ENCODE results near the gene JMJD4.
"Not testable (repeated sequence)": the region's sequence is repeated elsewhere in the genome, so short reads cannot be mapped to it uniquely, and the experiment has no call there.

The JMJD4 gene

DNA sequence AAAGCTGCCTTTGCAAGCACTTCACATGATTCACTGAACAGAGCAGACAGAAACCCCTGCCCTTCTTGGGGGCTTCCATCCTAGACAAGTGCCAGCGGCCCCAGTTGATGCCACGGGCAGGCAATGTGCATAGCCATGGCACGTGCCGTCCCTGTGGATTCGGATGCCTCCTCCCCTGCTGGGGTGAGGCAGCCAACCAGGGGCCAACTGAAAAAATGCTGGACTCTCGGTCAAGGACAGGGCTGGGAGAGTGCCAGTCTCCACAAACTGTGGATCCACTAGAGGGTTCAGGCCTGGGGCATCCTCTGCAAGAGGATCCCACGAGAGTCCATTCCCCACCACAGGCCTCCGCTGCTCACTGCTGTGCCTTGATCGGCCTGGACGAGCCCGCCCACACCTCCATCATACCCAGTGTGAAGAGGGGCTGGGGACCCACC, 3.8 kb downstream of the JMJD4 start:
- FAIRE-seq, result no peak

DNA sequence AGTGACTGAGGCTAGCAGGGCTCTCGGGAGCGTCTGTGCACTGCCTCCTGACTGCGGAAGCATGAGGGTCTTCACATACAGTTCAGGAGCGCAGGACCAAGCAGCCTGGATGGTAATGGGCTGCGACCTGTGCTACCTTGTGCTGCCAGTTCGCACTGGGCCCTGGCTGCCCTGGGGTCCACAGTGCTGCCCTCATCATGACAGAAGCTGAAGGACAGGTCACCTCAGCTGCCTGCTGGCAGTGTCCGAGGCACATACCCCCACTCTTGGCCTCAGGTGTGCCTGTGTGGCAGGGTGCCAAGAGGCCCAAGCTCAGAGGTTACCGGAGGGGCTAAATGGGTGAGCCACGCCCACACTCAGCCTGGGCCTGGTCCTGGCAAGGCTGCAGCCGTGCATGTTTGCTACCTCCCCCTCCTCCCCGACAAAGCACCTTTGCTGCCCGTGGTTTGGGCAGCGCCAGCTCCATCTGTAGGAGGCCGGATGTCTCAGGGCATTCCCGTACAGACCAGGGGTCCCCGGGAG, 4.4 kb downstream of the JMJD4 start:
- FAIRE-seq, result no peak

DNA sequence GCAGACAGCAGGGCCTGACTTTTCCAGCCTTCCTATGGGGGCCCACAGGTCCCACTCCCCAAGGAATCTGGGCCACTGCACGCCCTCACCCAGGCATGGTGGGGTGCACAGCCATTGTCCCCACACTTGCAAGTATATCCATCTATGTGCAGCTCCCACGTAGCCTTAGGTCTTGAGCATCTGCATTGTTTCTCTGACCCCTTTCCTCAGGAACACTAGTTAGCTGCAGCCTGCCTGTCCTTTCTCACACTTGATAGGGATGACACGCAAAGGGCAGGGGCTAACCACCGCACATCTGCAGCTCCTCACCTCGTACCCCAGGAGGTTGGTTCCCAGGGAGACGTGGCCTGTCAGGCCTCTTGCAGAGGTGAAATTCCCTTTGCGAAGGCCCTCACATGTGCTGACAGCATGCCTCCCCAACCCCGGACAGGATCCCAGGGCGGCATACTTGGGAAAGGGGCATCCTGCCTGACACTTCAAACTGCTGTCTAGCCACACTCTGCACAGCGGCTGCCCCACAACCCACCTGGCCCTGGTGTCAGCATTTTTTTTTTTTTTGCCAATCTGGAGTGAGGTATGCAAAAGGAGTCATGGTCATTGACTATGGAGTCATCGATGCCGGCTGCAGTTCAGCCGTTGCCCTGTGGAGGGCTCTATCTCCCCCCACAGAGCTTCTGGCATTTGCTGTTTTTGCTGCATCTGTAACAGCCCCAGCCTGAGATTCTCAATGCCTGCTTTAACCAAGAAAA, 5.0 kb downstream of the JMJD4 start:
- FAIRE-seq, result no peak

DNA sequence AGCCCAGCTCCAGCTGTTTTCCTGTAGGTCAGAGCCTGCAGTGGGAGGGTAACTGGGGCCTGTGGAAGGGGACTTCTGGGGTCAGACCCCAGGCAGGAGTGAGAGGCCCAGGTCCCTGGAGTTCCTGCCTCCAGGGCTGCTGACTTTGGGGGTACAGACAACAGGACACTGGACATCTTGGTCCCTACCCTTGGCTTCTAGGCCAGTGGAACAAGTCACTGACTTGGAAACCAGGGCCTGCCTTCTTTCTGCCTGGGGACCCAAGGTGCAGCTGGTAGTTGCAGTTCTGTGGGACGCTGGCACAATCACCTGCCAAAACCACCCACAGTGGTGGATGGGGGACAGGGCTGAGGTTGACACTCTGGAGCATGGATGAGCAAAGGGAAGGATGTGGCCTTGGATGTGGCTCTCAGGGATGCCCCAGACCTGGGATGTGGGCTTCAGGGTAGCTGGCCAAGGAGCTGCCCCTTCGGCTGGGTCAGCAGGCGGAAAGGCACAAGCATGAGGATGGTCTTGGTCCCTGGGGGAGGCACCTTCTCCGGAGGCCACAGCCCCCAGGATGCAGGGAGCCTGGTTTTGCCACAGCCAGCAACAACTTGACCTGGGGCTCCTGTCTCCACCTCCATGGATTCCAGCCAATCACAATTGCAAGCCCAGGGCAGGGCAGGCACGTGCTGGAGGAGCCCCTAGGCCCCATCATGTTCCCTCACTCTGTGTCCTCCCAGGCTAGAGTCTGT, 5.8 kb downstream of the JMJD4 start:
- no peak for FAIRE-seq

DNA sequence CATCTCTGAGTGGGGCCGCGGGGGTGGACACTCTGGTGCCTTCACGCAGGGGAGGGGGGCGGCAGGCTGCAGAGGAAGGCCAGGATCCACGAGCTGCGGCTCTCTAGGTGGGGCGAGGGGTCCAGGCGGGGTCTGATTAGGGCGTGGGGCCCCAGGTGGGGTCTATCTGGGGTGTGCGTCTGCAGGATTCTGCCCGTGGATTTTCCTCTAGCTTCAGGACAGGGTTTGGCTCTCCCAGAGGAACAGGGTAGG, 6.3 kb downstream of the JMJD4 start:
- FAIRE-seq, result no peak

DNA sequence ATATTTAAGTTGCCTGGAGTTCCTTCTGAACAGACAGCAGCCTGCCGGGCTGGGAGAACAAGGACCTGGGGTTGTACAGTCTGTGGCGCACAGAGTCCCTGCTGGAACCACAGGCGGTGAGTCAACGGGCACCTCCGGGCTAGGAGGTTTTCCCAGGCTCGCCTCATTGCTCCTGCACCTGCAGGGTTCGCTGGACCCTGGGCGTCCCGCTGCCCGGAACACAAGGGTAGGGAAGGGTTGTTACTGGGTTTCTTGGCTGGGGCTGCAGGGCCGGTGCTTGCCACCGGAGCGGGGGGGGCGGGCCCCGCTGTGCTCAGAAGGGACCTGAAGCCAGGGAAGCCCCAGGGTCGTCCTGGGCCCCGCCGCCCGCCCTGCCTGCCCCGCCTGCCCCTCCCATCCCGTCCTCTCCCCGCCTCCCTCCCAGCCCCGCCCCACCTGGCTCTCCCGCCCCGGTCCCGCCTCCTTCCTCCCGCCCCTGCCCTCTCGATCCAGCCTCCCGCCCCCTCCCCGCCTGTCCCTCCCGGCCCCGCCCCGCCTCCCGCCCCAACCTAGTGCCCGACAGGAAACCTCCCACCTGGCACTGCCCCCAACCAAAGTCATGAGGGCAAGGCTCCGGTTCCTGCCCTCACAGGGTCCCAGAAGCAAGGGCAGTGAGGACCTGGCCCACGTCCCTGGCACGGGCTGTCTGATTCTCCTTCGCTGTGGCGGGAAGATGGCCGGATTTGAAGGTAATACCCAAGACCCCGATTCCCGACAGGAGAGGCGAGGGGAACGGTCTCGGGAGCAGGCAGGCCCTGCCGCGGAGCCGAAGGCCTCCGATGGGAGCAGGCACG, 6.8 kb downstream of the JMJD4 start:
- no peak for FAIRE-seq

DNA sequence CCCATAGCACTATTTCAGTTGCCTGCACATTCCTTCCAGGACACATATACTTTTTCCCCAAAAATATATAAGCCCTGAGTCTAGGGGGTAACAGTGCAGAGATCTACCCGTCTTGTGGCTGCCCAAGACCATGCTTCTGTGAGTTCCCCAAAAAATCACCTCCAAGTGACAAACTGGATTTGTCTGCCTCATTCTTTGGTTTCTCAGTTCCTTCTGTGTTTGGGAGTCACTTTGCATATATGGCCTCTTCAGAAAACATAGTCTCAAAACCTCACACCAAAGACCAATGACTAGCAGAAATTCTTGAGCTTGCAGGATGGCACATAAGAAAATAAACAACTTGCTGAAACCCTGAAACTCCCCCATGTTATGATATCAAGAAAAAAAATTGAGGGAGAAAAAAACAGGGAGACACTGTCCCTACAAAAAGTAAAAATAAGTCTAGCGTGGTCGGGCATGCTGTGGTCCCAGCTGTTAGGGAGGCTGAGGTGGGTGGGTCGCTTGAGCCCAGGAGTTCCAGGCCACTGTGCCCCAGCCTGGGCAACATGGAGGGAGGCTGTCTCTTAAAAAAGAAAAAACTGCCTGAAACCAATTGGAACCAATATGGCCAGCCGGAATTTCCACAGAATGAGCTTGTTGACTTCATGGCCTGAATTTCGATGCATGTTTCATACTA, 8.0 kb downstream of the JMJD4 start:
- FAIRE-seq, result no peak

DNA sequence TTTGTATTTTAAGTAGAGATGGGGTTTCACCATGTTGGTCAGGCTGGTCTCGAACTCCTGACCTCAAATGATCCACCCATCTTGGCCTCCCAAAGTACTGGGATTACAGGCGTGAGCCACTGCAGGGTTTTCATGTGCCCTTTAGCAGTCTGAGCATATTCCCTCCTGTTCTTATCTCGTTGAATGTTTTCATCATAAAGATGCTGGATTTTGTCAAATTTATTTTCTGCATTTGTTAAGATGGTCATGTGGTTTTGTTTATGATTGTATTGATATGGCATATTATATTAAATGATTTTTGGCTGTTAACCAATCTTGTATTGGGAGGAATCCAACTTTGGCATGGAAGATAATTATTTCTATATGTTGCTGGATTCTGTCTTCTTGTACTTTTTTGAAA, 8.8 kb downstream of the JMJD4 start:
- no peak for FAIRE-seq

DNA sequence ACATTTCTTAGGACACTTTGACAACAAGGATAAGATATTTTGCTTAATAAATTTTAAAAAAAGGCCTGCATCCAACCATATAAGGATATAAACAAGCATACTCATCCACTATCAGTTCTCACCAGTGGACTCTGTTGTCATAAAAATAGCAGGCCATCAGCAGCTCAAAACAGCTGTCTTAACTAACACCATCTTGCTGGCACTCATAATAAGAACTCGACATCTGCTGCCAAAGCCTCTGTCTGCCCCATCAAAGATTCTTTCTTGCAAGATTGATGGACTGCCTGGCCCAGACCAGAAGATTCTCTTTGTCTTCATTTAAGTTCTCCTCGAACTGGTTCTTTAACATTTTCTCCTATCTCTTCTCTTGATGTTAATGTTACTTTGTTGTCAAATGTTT, 10.1 kb downstream of the JMJD4 start:
- no peak for FAIRE-seq

DNA sequence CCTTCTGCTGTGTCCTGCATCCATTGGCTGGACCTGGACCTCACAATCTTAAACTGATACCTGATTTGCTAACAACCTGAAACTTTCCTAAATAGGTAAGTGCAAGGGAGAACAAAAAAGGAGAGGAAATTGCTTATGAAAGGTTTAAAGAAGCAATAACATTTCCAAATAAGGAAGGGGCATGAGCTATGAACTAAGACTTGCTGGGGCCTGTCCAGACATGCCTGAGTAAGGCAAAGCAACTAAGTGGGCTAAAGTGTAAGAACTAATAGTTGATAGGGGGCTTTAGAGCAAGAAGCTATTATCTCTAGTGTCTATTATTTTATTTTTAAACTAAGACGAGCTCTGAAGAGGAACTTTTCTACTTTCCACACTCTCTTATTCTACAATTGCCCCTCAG, 11.6 kb downstream of the JMJD4 start:
- no peak for FAIRE-seq

DNA sequence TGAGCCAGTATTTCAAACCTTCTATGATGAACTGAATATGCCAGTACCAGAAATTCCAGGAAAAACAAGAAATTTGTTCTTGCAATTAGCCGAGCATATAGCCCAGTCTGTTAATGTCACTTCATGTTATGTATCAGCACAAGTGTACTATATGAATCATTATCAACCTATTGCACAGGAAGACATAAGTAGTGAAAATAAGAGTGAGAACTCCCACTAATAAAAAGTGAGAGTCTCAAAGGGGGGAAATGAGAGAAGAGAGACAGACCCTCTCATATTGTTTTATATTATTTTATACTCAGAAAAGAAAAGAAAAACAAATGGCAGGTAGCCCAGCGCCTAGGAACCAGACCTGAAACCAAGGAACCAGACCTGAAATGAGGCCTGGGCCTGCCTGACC, 16.2 kb downstream of the JMJD4 start:
- FAIRE-seq, result no peak

DNA sequence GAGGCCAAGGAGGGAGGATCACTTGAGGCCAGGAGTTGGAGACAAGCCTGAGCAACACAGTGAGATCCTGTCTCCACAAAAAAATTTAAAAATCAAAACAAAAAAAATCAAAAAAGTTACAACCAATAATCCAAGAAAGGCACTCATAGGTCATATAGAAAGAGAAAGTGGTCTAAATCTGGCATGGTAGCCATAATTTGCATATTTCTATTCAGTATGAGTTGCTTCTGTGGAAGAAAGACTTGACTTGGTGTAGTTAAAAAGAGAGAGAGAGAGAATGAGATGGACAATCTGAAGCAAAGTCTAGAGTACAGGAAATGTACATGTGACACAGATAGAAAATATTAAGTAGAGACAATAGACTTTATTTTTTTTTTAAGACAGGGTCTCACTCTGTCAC, 22.5 kb downstream of the JMJD4 start:
- no peak for FAIRE-seq

DNA sequence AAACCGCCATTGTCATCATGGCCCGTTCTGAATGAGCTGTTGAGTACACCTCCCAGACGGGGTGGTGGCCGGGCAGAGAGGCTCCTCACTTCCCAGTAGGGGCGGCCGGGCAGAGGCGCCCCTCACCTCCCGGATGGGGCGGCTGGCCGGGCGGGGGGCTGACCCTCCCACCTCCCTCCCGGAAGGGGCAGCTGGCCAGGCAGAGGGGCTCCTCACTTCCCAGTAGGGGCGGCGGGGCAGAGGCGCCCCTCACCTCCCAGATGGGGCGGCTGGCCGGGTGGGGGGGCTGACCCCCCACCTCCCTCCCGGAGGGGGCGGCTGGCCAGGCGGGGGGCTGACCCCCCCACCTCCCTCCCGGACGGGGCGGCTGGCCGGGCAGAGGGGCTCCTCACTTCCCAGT, 24.6 kb downstream of the JMJD4 start:
- FAIRE-seq, result not testable (repeated sequence)

DNA sequence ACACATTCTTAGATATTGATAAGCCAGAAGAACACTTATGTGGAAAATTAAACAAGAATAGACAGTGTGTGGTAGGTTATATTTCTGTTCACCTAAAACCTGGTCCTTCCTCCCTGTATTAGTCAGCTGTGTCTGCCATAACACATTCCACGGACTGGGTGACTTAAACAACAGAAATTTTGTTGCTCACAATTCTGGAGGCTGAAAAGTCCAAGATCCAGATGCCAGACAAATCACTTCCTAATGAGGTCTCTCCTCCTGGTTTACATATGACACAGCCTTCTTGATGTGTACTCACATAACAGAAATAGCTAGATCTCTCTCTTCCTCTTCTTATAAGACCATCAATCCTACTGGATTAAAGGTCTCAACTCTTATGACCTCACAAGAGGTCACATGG, 25.7 kb downstream of the JMJD4 start:
- FAIRE-seq, result no peak

DNA sequence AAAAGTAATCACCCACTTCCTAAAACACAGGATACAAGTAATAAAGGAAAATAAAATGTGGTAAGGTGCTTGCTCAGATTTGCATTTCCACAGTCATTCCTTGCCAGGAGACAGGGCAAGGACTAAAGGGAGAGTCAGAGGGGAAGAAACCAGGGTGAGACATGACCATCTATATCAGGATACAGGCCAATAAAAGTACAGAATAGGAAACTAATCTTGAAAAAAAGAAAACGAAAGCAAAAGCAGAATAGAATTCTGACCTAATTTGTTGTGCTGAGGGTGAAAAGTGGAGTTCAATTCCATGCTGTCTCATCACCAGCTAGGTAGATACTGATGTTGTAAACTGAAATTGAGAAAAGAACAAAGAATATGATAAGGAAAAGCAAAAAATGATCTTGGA, 27.3 kb downstream of the JMJD4 start:
- no peak for FAIRE-seq

DNA sequence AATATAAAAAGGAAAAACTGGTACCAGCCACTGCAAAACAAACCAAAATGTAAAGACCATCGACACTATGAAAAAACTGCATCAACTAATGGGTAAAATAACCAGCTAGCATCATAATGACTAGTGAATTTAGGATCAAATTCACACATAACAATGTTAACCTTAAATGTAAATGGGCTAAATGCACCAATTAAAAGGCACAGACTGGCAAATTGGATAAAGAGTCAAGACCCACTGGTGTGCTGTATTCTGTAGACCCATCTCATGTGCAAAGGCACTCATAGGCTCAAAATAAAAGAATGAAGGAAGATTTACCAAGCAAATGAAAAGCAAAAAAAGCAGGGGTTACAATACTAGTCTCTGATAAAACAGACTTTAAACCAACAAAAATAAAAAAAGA, 33.5 kb downstream of the JMJD4 start:
- not testable (repeated sequence) for FAIRE-seq

DNA sequence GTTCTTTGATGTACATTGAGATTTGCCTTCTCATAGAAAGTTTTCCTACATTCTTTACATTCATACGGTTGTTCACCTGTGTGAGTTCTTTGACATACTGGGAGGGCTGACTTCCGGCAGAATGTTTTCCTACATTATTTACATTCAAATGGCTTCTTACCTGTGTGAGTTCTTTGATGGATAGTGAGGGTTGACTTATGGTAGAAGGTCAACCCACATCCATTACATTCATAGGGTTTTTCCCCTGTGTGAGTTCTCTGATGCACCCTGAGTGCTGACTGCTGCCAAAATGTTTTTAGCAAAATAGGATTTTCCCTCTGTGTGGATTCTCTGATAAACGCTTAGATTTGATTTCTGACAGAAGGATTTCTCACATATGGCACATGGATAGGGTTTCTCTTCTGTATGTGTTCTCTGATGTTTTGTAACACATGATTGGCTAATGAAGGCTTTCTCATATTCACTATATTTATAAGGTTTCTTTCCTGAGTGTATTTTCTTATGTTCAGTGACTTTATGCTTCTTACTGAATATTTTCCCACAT, 37.7 kb downstream of the JMJD4 start:
- FAIRE-seq, result no peak

DNA sequence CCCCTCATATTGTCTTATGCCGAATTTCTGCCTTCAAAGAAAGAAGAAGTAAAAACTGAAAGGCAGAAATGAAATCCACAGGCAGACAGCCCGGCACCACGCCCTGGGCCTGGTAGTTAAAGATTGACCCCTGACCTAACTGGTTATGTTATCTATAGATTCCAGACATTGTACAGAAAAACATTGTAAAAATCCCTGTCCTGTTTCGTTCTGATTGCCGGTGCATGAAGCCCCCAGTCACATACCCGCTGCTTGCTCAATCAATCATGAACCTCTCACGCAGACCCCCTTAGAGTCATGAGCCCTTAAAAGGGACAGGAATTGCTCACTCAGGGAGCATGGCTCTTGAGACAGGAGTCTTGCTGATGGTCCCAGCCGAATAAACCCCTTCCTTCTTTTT, 49.3 kb downstream of the JMJD4 start:
- no peak for FAIRE-seq

All from colon (tissue), 2 donors.